IPS-NIHi11 (cell line): Measurements from ENCODE around the gene BCL2L1.
"Not testable (repeated sequence)": the region's sequence is repeated elsewhere in the genome, so short reads cannot be mapped to it uniquely, and the experiment has no call there.

Experiments used
- DNase-seq: peaks from one replicate; pipeline ENCODE4 v3.0.0; 2012; ENCODE audit warnings: mixed read lengths, low spot score

Gene BCL2L1

GRCh38 chr20:31674895-31675827 is 47.5 kb downstream of the BCL2L1 start:
- no peak for DNase-seq

DNA sequence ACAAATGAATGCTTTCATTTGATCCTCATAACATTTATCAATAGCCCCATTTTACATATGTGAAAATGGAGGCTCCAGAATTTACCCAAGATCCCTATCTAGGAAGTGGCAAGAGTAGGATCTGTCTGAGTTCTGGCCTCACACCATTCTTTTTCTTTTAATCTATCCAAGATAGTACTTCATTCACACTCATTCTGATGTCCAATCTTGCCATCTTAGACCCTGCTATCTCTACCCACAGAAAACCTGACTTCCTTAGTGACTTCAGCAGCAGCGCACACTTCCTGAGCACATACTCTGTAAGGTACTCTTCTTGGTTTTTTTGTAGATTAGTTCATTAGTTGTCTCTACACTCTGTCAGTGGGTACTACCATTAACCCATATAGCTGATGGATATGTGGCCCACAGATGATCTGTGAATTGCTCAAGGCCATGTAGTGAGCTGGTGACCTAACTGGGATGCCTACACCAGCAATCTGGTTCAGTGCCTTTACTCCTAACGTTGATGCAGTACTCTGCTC is 48.7 kb downstream of the BCL2L1 start:
- no peak for DNase-seq

- DNase-seq = no peak
Observed at GRCh38 chr20:31673435-31673834, 49.2 kb downstream of the BCL2L1 start.

GRCh38 chr20:31671324-31671723 is 51.3 kb downstream of the BCL2L1 start:
- DNase-seq = no peak

DNA sequence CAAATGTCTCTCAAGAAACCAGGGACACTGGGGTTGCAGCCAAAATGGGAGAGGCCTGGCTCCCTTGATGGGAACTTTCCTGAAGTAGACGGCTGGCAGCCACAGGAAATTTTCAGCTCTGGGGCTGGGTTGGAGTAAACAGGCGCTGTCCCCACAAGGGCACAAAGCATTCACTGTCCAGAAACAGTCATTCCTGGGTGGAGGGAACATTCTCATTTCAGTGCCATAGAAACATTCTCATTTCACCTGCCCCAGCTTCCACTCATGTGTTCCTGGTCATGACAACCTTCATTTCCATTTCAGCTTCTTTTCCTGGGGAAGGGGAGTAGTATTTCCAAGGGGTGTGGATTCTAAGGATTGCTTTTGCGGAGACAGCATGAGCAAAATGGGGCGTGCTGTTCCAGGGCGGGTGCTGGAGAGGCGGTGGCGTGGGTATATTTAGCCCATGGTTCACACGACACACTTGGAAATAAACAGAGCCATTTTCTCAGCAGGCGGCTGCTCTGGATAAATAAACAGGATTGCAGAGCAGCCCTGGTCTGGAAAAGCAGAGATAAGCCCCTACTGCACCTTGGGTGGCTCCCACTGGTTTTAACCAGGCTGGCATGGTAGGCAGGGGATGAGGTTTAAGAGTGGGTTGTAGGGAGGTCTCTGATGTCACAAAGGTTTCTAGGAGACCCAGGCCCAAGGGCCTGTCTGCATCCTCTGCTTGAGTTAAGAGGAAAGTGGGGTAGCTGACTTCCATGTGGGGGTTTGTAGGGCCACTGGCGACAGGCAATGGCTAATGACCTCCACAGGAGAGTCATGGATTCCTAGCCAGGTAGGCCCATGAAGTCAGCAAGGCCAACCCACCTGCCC is 52.1 kb downstream of the BCL2L1 start:
- no peak for DNase-seq

DNA sequence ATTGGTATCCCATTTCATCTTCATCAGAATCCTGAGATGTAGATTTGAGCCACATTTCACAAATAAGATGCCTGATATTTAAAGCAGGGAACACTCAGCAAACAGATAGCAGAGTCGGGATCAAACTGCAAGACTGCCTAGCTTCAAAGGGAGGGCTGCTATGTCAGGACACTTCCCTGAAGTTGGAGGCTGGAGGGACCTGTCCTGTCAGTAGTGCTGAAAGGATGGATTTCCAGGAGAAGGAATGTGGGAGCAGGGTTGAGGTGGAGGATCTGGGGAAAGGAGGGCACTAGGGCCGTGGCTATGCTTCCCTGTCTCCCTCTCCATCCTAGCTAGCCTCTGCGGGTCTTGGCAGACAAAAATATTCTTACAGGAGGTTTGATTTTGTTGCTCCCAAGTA is 52.8 kb downstream of the BCL2L1 start:
- no peak for DNase-seq

- DNase-seq = not testable (repeated sequence)
Observed at GRCh38 chr20:31668944-31669343, 53.7 kb downstream of the BCL2L1 start.

GRCh38 chr20:31667315-31668285 is 55.1 kb downstream of the BCL2L1 start:
- no peak for DNase-seq

DNA sequence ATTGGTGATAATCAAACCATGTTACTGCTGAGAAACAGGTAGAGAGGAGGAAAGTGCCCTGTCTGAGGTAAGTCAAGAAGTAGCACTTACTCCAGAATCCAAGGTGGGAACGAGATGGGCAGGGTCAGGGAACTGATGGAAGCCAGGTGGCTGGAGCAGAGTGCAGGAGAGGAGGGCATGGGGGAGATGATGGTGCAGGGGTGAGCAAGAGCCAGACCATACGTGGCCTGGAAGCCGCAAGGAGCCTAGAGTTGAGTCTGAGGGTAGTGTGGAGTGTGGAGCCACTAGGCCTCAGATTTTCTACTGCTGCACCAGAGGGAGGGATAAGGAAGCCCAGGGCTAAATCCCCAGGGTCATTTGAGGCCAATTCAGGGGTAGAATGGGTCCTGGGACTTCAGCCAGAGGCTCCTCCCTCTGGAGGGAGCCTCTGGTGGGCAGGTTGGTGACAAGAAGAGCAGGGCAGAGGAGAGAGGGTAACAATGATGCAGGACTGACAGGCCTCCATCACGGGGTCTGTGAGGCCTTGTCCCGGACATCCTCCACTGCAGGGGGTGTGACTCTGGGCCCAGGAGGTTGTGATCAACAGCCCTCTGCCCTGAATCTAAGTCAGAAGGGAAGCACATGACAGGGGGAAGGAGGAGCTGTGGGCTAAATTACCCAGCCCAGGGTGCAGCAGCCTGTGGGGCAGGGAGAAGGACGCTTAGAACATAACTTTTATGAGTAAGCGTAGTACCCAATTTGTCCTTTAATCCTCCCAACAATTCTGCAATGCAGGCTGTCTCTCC is 56.2 kb downstream of the BCL2L1 start:
- DNase-seq = no peak

DNA sequence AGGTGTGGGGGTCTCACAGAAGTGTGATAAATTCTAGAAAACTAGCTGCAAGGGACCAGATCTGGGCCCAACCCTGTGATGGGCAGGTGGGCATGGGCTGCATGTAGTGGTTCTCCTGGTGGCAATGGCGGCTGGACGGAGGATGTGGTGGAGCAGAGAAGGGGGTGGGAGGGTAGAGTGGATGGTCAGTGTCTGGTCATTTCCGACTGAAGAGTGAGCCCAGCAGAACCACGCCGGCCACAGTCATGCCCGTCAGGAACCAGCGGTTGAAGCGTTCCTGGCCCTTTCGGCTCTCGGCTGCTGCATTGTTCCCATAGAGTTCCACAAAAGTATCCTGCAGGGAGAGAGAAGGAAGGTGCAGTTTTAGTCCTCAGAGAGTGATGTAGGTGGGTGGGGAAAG is 56.9 kb downstream of the BCL2L1 start:
- no peak for DNase-seq

DNA sequence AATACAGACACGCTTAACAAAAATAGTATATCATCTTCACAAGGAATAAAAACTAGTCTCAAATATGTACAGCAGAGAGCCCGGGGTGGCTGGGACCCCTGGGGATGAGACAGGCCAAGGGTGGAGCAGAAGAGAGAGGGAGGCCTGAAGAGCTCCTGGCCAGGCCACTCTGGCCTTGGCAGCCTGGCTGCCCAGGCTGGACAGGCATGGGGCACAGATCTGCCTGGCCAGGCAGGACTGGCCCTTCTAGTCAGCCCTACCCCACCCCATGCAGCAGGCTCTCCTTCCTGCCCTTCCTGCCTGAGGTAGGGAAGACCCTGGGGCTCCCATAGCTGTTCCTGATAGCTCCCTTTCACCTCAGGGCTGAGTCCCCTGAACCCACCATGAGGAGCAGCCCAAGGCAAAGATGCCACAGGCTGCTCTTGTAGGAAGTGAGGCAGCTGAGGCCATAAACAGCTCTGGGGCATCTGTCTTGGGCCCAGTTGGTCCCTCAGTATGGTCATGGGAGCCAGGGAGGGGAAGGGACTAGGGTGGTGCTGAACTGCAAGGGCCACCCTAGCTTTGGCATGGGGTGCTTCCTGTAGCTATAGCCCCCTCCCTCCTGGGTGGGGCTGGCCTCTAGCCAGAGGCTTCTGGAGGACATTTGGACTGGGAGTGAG is 57.8 kb downstream of the BCL2L1 start:
- no peak for DNase-seq

- no peak for DNase-seq
Observed at GRCh38 chr20:31663838-31664695, 58.6 kb downstream of the BCL2L1 start.

GRCh38 chr20:31663524-31663837 is 59.2 kb downstream of the BCL2L1 start:
- no peak for DNase-seq

DNA sequence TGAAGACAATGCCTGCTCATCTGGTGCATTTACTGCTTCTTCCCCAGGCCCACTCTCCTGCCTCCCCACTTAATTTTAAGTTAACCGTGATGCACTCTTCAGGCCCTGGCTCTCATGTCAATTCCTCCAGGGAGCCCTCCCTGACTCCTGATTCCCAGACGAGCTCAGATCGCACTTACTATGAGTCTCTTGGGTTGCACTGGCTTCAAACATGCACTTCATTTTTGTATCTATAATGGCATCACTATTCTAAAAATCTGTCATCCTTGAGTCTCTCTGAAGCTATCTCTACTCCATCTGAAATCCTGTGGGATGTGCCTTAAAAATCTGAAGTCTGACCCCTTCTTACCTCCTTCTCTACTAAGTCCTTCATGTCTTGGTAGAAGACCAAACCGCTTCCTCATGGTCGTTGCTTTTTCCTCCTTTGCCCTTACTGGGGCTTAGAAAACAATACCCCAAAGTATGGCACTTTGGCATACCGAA is 60.3 kb downstream of the BCL2L1 start:
- DNase-seq = no peak

GRCh38 chr20:31661625-31662371 is 60.9 kb downstream of the BCL2L1 start:
- peak; percentile 94 for DNase-seq

DNA sequence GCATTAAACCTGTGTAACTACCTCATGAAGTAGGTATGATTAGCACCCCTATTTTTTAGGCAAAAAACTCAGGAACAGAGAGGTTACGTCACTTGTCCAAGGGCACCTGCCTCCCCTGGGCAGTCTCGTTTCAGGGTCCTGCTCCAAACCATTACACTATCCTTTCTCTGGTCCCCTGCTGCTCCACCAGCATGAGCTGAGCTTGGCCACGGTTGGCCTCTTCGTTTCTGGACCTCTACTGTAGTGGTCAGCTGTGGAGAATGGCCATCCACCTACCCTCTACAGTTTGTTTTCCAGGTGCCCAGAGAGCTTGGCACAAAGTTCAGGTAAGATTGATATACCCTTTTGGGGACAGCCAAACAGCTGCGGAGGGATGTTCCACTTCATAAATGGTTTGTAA is 68.1 kb downstream of the BCL2L1 start:
- no peak for DNase-seq

DNA sequence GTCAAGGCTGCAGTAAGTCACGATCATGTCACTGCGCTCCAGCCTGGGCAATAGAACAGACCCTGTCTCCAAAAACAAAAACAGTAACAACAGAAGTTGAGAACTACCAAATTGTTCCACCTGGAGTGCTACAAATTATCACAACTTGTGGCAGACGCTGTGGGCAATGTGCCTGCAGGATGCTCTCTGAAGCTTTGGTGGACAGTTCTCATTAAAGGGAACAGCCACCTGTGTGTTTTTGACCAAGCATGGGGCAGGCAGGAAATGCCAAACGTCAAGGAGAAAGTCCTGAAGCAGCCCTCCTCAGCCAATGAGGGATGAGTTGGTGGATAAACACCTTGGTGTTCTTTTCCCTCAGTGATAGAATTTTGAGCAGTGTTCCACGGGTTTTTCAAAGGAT is 69.1 kb downstream of the BCL2L1 start:
- DNase-seq = no peak

GRCh38 chr20:31652917-31653396 is 69.7 kb downstream of the BCL2L1 start:
- no peak for DNase-seq
